GM19240 (cell line): Measurements from ENCODE around the gene GTF2IRD1.
"Not testable (repeated sequence)": the region's sequence is repeated elsewhere in the genome, so short reads cannot be mapped to it uniquely, and the experiment has no call there.

Experiments used
- DNase-seq: peaks from one replicate; pipeline ENCODE4 v3.0.0; 2011; ENCODE audit warnings: low spot score; ENCODE audit not compliant: insufficient read length

Gene GTF2IRD1

GRCh38 chr7:74545921-74546320 lies 92.2 kb downstream of the GTF2IRD1 start:
- no peak for DNase-seq

DNA sequence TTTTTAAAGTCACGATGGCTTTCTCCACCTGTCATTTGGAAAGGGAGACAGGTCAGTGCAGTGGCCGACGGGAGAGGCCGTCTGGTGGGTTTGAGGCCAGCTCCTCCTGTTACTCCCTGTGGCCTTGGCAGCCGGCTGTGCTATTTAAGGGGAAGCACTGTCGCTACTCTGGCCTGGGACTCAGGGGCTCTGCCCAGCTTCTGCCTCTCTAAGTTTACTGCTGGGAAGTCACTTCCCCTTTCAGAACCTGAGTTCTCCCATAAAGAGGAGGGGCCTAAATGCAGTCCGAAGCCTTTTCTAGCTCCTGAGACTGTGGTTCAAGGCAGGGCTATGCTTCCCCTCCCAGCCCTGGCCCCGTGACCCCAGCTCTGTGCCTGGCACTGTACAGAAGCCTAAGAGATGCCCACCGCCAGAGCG lies 99.9 kb downstream of the GTF2IRD1 start:
- DNase-seq, result not testable (repeated sequence)

GRCh38 chr7:74554178-74554577 lies 100.5 kb downstream of the GTF2IRD1 start:
- no peak for DNase-seq

DNA sequence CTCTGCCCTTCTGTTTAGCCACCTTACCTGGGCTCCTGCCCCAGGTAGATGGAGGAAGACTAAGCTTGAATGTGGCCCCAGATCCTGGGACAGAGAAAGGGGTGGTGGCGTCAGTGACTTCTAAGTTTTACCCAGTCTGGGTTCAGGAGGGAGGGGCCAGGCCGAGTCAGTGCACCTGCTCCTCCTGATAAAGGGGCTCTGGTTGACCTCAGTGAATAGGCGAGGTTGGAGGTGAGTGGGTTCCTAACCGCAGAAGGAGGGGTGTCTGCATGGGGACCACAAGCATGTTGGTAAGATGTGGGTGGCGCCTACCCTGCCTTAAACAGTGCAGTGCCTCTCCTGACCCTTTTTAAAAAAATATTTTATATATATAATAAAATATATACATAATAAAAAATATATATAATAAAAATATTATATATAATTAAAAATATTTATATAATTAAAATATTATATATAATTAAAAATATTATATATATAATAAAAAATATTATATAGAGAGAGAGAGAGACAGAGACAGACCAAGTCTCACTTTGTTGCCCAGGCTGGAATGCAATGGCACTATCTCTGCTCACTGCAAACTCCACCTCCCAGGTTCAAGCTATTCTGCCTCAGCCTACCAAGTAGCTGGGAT lies 106.5 kb downstream of the GTF2IRD1 start:
- no peak for DNase-seq

DNA sequence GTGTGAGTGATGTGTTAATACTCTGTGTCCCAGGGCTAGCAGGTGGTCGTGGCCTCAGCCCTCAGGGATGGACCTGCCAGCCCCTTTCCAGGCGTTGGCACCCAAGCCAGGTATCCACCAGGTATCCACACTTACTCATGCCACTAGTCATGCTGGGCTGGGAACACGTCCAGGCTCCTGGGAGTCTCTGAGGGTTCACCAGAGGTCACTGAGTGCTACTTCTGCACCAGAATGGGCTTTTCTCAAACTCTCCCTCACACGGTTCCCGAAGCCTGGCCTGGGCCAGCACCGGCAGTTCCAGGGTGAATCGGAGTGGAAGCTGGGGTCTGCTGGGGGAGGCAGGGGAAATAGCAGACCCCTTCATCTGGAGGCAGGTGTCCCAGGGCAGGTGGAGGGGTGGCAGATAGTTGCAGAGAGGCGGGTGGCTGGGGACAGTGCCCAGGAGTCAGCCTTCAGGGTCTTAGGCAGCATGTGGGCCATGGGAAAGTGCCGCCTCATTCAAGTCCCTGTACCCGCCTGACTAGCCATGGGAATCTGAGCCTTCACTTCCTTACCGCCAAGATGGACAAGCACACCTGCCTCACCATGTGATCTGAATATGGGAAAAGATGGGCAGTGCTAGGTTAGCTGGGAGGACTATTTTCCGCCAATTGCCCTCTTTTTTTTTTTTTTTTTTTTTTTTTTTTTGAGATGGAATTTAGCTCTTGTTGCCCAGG lies 108.3 kb downstream of the GTF2IRD1 start:
- no peak for DNase-seq

DNA sequence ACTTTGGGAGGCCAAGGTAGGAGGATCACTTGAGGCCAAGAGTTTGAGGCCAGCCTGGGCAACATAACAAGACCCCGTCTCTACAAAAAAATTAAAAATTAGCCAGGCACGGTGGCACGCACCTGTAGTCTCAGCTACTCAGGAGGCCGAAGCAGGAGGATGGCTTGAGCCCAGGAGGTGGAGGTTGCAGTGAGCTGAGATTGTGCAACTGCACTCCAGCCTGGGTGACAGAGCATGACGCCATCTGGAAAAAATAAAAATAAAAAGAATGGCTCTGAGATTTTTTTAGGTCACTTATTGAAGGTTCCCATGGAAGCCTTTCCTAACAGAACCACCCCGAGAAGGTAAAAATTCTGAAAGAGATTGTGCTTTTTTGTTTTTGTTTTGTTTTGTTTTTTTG lies 109.9 kb downstream of the GTF2IRD1 start:
- DNase-seq, result not testable (repeated sequence)

DNA sequence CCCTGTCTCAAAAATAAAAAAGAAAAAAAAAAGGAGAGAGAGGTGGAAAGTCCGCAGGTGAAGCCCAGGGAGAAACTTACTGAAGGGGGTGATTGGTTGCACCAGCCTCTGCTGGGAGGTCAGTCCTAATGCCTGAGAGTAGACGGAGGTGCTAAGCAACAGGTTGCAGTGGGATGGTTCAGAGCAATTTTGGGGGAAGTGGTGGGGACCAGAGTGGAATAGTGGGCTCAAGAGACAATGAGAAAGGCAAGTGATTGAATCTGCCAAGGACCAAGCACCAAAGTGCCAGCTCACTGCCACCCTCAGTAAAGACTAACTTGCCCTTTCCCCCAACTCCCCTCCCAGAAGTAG lies 113.6 kb downstream of the GTF2IRD1 start:
- DNase-seq, result no peak

DNA sequence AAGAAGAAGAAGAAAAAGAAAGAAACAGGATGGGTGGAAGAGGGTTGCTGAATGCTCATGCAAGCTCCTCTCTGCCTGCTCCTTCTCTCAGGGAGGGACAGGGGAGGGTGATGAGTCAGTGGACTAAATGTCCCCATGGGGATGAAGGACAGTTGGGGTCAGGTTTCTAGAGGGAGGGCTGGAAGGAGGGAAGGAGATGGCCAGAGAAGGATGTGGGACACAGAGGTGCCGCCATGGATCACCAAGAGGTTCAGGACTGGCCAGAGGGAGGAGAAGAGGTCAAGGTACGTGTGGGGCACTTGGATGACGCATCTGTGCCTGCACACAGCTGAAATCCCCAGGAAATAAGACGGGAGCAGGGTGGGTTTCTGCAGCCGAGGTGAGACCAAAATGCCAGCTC lies 115.0 kb downstream of the GTF2IRD1 start:
- DNase-seq, result no peak

GRCh38 chr7:74569501-74570075 lies 115.9 kb downstream of the GTF2IRD1 start:
- no peak for DNase-seq

- no peak for DNase-seq
These were observed 116.9 kb downstream of the GTF2IRD1 start for GRCh38 chr7:74570533-74571156.

- no peak for DNase-seq
These were observed 118.7 kb downstream of the GTF2IRD1 start for GRCh38 chr7:74572301-74572979.

- no peak for DNase-seq
These were observed 119.8 kb downstream of the GTF2IRD1 start for GRCh38 chr7:74573512-74573911.

- no peak for DNase-seq
These were observed 121.5 kb downstream of the GTF2IRD1 start for GRCh38 chr7:74575083-74575784.

DNA sequence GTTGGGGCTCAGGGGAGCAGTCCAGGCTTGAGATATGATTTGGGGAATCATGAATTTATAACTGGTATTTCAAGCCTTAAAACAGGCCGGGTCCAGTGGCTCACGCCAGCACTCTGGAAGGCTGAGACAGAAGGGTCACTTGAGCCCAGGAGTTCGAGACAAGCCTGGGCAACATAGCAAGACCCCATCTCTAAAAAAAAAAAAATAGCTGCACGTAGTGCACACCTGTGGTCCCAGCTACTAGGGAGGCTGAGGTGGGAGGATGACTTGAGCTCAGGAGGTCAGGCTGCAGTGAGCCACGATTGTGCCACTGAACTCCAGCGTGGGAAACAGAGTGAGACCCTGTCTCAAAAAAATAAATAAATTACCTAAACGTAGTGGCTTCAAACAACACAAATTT lies 122.1 kb downstream of the GTF2IRD1 start:
- DNase-seq, result no peak

- no peak for DNase-seq
These were observed 126.3 kb downstream of the GTF2IRD1 start for GRCh38 chr7:74579800-74580685.

- no peak for DNase-seq
These were observed 128.3 kb downstream of the GTF2IRD1 start for GRCh38 chr7:74581916-74582440.

DNA sequence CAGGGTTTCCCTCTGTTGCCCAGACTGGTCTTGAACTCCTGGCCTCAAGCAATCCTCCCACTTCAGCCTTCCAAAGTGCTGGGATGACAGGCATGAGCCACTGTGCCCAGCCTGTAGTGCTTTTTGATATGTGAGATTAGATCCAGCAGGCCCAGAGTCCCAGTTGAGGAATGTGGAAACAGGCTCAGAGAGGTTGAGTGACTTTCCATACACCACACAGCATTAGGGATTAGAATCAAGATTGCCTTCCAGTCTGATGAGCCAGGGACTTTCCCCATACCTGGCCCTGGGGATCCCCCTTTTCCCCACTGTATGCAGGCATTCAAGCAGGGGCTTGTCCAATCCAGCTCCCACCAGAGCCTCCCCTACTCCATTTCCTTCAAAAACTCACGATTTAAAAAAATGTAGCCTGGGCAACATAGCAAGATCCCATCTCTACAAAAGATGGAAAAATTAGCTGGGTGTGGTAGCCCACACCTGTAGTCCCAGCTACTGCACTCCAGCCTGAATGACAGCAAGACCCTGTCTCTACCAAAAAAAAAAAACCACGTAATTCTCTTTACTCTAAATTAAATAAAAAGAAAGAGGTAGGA lies 128.8 kb downstream of the GTF2IRD1 start:
- DNase-seq, result no peak

DNA sequence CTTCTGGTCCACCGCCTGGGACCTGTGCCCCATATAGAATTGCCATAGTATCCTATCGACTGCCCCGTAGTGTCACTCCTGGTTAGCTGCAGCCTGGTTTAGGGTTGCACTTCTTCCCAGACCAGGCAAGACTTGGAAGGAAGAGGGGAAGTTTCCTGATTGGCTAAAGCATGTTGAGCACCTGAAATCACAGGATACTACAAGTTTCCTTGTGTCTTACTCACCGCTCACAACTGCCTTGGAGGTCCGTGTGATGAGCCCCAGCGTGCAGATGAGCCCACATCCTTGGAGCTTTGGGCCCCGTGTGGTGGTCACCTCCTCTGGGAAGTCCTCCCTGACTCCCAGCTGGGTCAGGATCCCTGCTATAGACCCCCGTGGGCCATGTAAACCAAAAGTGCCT lies 129.9 kb downstream of the GTF2IRD1 start:
- no peak for DNase-seq

GRCh38 chr7:74584160-74584954 lies 130.7 kb downstream of the GTF2IRD1 start:
- no peak for DNase-seq
